ELF-1 (cell line): ENCODE results near the gene SHC4.
"Not testable (repeated sequence)": the region's sequence is repeated elsewhere in the genome, so short reads cannot be mapped to it uniquely, and the experiment has no call there.

ENCODE experiments used
- DNase-seq: peaks from one replicate; pipeline ENCODE4 v3.0.0-alpha.2; 2016; ENCODE audit warnings: low read depth, low spot score

SHC4 gene

GRCh38 chr15:48796930-48797329, 166.8 kb downstream of the SHC4 start:
- no peak for DNase-seq

- no peak for DNase-seq
Observed at GRCh38 chr15:48796521-48796920, 167.2 kb downstream of the SHC4 start.

GRCh38 chr15:48795901-48796300, 167.8 kb downstream of the SHC4 start:
- DNase-seq, result no peak

- no peak for DNase-seq
Observed at GRCh38 chr15:48794697-48795134, 169.0 kb downstream of the SHC4 start.

GRCh38 chr15:48792408-48792807, 171.3 kb downstream of the SHC4 start:
- DNase-seq, result no peak

- DNase-seq, result not testable (repeated sequence)
Observed at GRCh38 chr15:48790466-48791115, 173.1 kb downstream of the SHC4 start.

- DNase-seq, result no peak
Observed at GRCh38 chr15:48785712-48786111, 178.0 kb downstream of the SHC4 start.

GRCh38 chr15:48785195-48785594, 178.5 kb downstream of the SHC4 start:
- no peak for DNase-seq

- no peak for DNase-seq
Observed at GRCh38 chr15:48784756-48785155, 179.0 kb downstream of the SHC4 start.

- no peak for DNase-seq
Observed at GRCh38 chr15:48782911-48783310, 180.8 kb downstream of the SHC4 start.

GRCh38 chr15:48781481-48782081, 182.1 kb downstream of the SHC4 start:
- DNase-seq, result no peak

- no peak for DNase-seq
Observed at GRCh38 chr15:48781017-48781416, 182.7 kb downstream of the SHC4 start.

GRCh38 chr15:48778331-48778730, 185.4 kb downstream of the SHC4 start:
- no peak for DNase-seq

- no peak for DNase-seq
Observed at GRCh38 chr15:48777645-48778330, 185.9 kb downstream of the SHC4 start.

- no peak for DNase-seq
Observed at GRCh38 chr15:48775546-48775945, 188.2 kb downstream of the SHC4 start.

- no peak for DNase-seq
Observed at GRCh38 chr15:48774484-48774883, 189.2 kb downstream of the SHC4 start.
